GM18526 (cell line): ENCODE measurements around the gene CSTB.

Experiments
- POLR2A ChIP-seq: IDR thresholded peaks from 3 replicates; pipeline ENCODE4 v1.6.1; 2011; ENCODE audit not compliant: insufficient read length; ENCODE audit errors: extremely low read depth

Gene CSTB

DNA sequence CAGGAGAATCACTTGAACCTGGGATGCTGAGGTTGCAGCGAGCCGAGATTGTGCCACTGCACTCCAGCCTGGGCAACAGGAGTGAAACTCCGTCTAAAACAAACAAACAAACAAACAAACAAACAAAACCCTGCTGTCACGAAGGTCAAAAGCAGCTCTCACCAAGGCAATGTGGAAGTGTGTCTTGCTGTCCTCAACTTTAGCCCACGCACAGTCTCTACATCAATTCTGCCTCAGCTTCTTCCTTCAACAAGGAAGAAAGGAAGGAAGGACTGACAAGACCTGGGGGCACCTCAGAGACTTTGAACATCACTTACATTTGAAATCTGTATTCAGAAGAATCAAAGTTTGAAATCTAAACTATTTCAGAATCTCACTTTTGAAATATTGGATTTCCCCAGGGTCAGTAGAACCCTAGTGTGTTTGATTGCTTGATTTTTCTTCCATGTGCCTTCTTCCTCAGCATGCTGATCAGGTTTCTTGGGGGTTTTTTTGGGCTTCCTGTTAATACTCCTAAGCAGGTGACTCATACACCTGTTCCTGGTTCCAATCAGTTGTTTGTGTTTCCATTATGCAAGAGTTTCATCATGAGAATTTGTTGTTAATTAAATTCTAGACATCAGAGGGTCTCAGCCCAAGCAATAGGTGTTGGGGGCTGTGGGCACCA, 6.5 kb upstream of the CSTB start:
- TF ChIP-seq POLR2A, result no peak

DNA sequence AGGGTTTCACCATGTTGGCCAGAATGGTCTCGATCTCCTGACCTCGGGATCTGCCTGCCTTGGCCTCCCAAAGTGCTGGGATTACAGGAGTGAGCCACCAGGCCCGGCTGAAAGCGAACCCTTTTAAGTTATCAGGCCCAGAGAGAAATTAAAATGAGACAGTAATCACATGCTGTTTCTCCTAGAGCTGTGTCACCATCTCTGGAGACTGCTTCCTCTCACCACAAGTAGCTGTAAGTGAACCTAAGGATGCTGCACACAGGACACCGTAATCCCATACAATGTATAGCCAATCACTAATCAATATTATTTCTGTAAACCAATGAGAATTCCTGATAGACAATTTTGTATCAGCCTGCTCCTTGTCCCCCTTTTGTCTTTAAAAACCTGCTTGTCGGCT, 5.7 kb upstream of the CSTB start:
- no peak for TF ChIP-seq POLR2A

DNA sequence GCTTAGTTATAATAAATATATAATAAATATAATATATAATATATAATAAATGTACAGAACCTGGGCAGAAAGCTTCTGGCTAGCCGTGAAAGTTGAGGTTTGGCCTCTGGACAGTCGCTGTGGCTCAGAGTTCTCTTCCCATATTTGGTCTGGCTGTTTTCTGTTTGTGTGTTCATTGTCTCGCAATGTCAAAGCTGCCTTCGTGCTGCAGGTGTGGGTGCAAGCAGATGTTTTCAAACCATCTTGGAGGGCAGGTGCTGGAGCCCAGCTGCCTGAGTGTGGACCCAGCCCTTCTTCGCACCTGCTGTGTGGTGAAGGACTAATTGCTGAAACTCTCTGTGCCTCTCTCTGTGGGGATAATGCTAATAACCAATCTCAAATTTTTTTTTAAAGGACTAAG, 3.6 kb upstream of the CSTB start:
- TF ChIP-seq POLR2A, result no peak

DNA sequence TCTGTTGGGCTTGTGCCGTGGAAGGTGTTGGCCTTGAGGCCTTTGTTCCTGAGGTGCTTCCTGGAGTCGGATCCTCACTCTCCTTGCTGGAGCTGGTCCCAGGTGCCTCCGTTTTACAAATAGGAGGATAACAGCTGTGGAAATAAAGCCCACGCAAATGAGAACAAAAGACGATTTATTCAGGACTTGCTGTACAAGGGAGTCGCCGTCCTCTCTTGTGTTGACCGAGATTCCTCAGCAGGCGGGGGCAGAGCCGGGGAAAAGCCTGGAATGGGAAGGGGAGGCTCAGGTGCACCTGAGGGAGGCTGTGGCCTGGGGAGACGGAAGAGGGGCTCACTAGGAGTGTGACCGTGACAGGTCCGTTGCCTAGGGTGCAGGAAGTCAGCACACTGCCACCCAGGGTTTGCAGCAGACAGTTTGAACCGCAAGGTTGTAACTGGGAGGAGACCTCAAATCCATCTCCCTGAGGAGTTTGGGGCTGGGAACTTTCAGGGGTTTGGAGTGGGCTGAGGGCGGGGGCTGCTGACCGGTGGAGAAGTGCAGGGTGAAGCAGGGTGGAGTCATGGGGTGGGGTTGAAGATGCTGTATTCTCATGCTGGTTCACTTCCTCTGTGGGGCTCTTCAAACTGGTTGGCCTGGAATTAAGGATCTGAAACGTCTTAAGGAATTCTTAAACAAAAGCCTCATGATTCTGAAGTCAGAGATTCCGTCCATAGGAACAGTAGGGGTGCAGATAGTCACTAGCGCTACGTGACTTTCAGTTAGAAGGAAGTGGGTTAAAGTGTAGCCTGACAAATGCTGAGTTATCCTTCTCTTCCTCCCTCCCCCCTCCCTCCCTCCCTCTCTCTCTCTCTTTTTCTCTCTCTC, 2.6 kb upstream of the CSTB start:
- TF ChIP-seq POLR2A, result no peak

DNA sequence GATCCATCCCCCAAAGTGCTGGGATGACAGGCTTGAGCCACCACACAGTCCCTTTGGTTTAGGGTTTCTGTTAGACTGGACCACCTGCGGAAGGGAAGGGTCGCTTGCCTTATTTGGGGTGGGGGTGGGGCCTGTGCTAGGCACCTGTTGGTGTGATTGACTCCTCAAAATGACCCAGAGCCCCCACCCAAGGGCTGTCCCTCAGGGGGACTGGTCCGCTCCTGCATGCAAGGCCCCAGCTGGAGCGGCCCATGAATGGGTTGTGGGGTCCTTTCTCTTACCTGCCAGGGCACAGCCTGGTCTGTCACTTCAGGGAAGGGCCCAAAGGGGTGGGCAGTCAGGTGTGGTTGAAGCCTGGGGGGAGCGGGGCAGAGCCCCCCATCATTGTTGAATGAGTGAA, 1.8 kb upstream of the CSTB start:
- TF ChIP-seq POLR2A, result no peak

DNA sequence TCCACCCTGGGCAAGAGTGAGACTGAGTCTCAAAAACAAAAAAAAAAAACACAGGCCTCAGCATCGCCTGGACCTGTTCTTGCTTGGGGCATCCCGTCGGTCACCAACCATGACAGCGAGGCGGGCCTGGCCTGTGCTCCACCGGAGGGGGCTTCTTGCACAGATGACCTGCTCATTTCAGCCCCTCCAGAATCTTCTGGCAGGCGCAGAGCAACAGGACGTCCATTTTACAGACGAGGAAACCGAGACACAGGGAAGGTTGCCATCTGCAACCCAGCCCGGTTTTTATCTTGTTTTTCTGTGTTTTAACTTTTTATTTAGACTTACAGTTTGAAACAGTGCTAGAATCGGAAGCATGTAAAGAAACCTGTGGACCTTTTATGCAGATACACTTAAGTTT, 918 bp downstream of the CSTB start:
- no peak for TF ChIP-seq POLR2A

DNA sequence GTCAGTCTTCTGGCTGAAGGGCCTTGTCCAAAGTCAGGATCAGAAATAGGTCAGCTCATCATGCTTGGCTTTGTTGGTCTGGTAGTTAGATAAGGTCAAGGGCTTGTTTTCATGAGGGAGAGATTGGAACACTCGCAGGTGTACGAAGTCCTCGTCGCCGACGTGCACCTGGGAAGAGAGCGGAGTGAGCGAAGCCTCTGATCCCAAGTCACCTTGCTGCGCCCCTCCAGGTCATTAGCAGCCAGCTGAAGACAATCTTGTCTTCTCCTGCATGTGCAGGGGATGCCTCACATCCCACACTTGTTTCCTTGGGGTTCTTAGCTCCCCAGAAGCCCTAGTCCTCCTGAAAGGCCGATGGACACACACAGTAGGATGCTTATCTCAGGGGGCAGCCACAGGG, 1.9 kb downstream of the CSTB start:
- no peak for TF ChIP-seq POLR2A

DNA sequence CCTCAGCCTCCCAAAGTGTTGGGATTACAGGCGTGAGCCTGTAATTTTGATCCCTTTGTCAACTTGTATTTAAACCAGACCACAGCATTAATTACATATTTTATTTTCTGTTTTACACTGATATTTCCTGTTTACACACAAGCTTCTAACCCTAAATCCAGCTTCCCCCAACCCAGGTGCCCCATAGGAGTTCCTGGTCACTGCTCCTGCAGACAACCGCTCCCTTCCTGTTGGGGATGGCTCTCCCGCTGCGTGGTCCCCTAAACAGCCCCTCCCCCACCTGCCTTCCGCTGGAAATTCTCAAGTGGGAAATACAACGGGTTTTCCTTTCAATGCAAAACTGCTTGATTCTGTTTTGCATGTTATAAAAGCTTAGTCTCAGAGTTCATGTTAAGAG, 3.7 kb downstream of the CSTB start:
- TF ChIP-seq POLR2A, result no peak

DNA sequence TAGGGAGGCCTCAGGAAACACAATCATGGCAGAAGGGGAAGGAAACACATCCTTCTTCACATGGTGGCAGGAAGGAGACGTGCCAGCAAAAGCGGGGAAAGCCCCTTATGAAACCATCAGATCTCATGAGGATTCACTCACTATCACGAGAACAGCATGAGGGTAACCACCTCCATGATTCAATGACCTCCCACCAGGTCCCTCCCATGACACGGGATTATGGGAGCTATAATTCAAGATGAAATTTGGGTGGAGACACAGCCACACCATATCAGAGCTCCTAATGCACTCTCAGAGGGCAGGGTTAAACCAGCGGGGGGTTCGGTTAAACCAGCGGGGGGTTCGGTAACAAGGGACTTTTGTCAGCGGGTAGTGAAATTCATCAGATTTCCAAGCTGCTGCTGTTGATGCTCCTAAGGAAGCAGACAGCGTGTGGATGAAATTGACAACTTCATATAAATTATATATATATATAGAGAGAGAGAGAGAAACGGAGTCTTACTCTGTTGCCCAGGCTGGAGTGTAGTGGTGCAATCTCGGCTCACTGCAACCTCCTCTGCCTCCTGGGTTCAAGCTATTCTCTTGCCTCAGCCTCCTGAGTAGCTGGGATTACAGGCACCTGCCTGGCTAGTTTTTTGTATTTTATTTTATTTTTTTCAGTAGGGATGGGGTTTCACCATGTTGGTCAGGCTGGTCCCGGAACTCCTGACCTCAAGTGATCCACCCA, 4.2 kb downstream of the CSTB start:
- TF ChIP-seq POLR2A, result no peak

DNA sequence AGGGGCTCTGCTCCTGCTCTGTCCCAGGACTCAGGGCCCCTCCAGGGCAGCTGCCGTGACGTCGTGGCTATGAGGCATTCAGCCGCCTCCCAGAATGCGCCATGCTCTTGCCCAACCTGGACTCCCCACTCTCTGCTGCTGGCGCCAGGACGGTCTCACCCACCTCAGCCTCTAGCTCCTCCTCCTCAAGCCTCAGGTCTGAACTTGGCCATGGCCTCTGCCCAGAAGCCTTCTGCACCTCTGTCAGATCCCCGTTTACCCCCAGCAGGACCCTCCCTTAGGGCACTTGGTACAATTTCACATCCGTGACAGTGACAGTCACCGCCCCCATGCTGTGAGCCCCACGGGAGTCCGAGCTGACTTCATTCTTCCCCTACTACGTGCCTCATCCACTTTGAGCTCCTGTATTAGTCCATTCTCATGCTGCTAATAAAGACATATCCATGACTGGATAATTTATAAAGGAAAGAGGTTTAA, 4.9 kb downstream of the CSTB start:
- TF ChIP-seq POLR2A, result no peak

DNA sequence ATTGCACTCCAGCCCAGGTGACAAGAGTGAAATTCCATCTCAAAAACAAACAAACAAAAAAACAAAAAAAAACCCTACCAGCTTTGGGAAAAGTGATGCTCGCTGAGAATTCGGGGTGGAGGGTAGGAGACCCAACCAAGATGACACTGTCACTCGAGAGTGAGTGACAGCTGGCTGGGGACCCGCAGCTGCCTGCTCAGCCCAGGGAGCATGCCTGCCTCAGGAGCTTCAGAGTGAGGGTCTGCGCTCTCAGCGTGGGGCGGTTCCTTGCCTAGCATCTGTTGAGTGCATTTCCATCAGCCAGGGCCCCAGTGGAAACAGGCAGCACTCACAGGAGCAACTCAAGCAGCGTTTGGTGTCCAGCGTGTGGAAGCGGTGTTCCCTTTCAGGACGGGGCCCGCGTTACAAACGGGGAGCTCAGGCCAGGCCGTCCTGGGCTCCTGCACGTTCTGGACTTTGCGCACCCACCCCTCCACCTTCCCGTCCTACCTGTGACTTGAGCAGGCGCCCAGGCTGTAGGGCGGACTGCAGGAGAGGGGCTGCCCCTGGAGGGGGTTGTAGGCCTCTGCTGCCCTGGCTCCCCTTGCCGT, 5.9 kb downstream of the CSTB start:
- TF ChIP-seq POLR2A, result no peak

DNA sequence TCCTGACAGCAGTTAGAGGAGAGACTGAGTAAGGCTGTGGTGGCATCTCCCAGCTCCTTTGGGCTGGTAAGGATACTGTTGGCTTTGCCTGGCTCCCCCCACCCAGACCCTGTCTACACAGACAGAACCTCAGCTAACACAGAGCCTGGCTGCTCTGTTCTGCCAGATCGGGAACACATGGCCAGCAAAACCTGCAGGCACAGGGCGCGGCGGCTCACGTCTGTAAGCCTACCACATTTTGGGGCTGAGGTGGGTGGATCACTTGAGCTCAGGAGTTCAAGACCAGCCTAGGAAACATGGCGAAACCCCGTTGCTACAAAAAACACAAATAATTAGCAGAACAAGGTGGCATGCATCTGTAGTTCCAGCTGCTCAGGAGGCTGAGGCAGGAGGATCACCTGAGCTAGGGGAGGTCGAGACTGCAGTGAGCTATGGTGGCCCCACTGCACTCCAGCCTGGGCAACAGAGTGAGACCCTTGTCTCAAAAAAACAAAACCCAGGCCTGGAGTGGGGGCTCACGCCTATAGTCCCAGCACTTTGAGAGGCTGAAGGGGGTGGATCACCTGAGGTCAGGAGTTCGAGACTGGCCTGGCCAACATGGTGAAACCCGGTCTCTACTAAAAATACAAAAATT, 6.7 kb downstream of the CSTB start:
- TF ChIP-seq POLR2A, result no peak

DNA sequence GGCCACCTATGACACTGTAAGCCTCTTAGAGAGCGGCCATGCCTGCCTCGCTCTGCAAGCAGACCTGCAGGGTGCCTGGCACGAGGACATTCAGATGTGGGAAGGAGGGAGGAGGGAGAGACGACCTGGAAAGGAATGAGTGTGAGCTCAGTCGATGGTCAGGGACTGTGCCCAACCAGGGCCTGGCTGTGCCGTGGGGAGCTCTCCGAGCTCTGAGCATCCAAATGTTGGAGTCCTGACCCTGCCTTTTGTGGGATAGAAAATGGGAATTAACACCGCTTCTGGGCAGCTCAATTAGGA, 7.3 kb downstream of the CSTB start:
- no peak for TF ChIP-seq POLR2A

DNA sequence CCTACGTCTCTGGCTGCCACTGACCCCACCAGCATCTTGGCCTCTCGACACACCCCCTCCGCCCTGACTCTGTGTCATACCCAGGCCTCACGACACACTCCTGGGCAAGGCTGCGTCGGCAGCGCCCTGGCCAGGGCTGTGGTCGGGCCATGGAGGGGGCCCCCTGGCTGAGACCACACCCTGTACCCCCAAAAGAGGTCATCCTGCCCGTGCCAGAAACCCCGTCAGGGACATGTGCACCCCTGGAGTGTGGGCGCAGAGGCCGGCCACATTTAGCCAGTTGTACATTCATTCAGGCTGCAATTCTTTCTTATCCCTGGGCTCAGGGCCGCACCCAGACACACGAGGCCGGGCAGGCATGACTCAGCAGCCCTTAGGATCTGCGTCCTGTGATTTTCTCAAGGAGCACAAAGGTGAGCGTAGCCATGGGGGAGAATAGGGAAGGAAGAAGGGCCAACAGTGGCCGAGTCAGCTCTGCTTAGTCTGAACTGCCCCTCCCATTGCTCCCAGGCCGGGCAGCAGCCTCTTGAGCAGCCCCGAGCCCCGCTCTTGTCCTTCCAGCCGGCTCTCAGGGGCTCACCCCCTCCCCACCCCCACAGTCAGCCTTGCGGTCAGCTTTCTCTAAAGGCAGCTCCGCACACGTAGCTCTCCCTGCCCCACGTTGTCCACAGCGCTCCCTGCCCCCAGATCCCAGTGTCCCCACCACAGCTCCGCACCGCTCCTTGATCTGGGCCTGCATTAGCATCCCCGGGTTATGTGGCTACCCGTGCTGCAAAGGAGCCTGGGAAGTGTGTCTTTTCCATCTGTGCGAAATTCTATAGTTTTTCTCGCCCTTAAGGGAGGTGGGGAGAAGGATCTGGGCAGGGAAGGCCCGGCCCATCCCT, 7.9 kb downstream of the CSTB start:
- no peak for TF ChIP-seq POLR2A

DNA sequence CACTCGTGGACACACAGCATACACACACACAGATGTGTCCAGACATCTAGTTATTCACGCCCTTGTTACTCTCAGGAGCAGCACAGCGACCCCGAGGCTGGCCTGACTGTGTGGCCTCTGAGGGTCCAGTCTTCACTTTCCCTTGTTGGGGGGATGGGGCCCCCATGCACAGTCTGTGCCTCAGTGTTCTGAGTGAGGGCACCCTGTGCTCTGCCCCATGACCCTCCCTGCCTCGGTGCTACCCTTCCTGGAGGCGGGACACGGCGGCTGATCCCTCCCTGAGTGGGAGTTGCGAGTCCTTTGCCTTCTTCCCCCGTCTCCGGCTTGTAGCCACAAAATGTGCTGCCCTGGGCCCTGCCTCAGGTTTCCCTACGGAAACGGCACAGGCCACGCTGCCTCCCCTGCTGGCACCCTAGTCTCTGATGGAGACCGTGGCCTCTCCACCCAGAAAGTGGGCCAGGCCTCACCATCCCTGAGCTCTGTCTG, 8.6 kb downstream of the CSTB start:
- no peak for TF ChIP-seq POLR2A
